NCI-H69 (cell line): ENCODE measurements around the gene MS4A5.

Experiments
- DNase-seq: peaks from one replicate; lab custom pipeline; 2025; lab: John Stamatoyannopoulos, UW

The MS4A5 gene

DNA sequence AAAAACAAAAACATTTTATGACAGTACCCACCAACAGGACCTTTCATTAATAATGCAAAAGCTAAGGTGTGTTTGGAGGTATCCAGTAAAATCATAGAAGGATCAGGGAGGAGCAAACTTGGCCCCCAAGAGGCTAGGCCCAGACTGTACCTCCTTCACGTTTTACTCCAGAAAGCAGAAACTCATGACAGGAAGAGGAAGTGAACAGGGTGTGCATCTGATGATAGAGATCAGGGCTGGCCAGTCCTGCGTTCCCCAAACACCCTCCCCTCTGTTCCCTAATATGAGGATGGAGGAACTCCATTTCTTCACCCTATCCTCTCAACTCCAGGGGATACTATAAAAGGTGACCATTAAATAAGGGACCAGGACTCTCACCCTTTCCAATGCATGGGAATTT is 53.0 kb downstream of the MS4A5 start:
- no peak for DNase-seq

- no peak for DNase-seq
Observed at GRCh38 chr11:60485987-60486386, 56.6 kb downstream of the MS4A5 start.

GRCh38 chr11:60492488-60493009 is 63.2 kb downstream of the MS4A5 start, which contains the start of gene MS4A12:
Gene MS4A12, plus strand, starts transcription at chr11:60492778. Its CDS starts 4,541 bp downstream, at chr11:60497319.
- no peak for DNase-seq

DNA sequence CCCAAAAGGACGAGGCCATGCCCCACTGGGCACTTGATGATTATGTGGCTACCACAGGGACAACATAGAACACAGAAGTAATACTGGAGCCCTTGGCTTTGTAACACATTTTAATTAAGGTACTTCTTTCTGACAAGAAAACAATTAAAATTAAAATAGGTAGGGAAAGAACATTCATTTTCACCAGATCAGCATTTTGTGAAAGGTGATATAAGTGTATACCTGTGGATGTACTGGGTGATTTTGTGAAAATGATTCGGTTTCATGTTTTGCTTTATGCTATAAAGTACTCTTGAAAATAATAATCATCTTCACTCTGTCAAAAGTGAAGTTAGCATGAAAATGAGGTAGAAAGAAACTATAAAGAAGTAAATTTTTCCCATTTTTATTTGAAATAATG is 64.1 kb downstream of the MS4A5 start:
- DNase-seq, result no peak
